Endothelial cell of umbilical vein (primary cell): ENCODE results near the gene PLA2G6. TPM values are rescaled to one million over a fixed set of nuclear protein-coding genes. Genes with fewer than 3 reads are reported as not detected.

Experiments
- Bru-seq: library from RNA; stranded (reverse); fragments of 400-500 nt; gene quantifications from one replicate; lab custom pipeline; 2021; lab: Mats Ljungman, UMichigan
- BruChase-seq, 2 experiments: library from RNA; stranded (reverse); fragments of 400-500 nt; gene quantifications; one replicate each; lab custom pipeline; 2021; lab: Mats Ljungman, UMichigan
- BruUV-seq: library from RNA; stranded (reverse); fragments of 400-500 nt; replicated peaks from 2 replicates; lab custom pipeline; 2021; lab: Mats Ljungman, UMichigan
- CTCF ChIA-PET: fragments of 300-600, 350-600 bp; sonication (Branson Sonifier 250); formaldehyde crosslinking; loops from one replicate; lab custom pipeline; 2021; ENCODE audit warnings: antibody characterized with exemption, inconsistent platforms; lab: Charles Lee
- POLR2A ChIA-PET: fragments of 300-600, 350-600 bp; sonication (Branson Sonifier 250); formaldehyde crosslinking; loops from one replicate; lab custom pipeline; 2021; ENCODE audit warnings: antibody characterized with exemption, inconsistent platforms; lab: Charles Lee
- DNase-seq: peaks from one replicate; pipeline ENCODE4 v3.0.0-alpha.2; 2011; ENCODE audit warnings: low read depth, low spot score
- FAIRE-seq: peaks from 2 replicates; lab custom pipeline; 2011; peaks lifted over from hg19 to GRCh38; lab: Jason Lieb, UNC
- H2AFZ ChIP-seq: 2 replicates; pipeline ENCODE4 v1.6.0; 2012; ENCODE audit warnings: low read depth, low read length, control low read depth, inconsistent platforms
- H3K27ac ChIP-seq: 2 replicates; pipeline ENCODE4 v1.5.1; 2011; ENCODE audit warnings: low read depth, mild to moderate bottlenecking, control low read depth, low read length, moderate library complexity; ENCODE audit not compliant: insufficient read depth
- H3K27me3 ChIP-seq, 2 experiments: 2 replicates each; pipeline versions ENCODE4 v1.6.0 to v1.6.1; 2011; ENCODE audit warnings: low read length in 2 of 2, mixed read lengths in 1 of 2; ENCODE audit not compliant: control insufficient read depth in 2 of 2, insufficient read depth in 2 of 2
- H3K36me3 ChIP-seq, 2 experiments: 2 replicates in 1 of 2; 3 replicates in 1 of 2; pipeline ENCODE4 v1.5.1; 2011; ENCODE audit warnings: low read length in 2 of 2, mild to moderate bottlenecking in 1 of 2, moderate library complexity in 1 of 2; ENCODE audit not compliant: control insufficient read depth in 2 of 2, insufficient read depth in 2 of 2; ENCODE audit errors: extremely low read depth in 1 of 2
- H3K4me1 ChIP-seq: 3 replicates; pipeline ENCODE4 v1.5.1; 2011; ENCODE audit warnings: mild to moderate bottlenecking, low read length; ENCODE audit not compliant: control insufficient read depth, insufficient read depth; ENCODE audit errors: extremely low read depth
- H3K4me2 ChIP-seq: 2 replicates; pipeline ENCODE4 v1.6.1; 2011; ENCODE audit warnings: low read length, control low read depth, mixed read lengths; ENCODE audit not compliant: insufficient read depth
- H3K4me3 ChIP-seq, 3 experiments: fragments of 200-600 bp in 1 of 3; sonication (generic), shearing (Covaris generic) in 1 of 3; replicated peaks in 1 of 3; 2 replicates each; pipeline ENCODE4 v1.5.1; 2011 to 2016; ENCODE audit warnings: control low read depth in 3 of 3, low read length in 3 of 3, mild to moderate bottlenecking in 2 of 3, inconsistent platforms in 1 of 3, low read depth in 1 of 3, moderate library complexity in 1 of 3; ENCODE audit not compliant: insufficient read depth in 1 of 3
- H3K79me2 ChIP-seq: 2 replicates; pipeline ENCODE4 v1.6.0; 2012; ENCODE audit warnings: low read length, inconsistent platforms; ENCODE audit not compliant: control insufficient read depth, insufficient read depth
- H3K9ac ChIP-seq: replicated peaks from 2 replicates; pipeline ENCODE3; 2011; ENCODE audit warnings: low read length, control low read depth; ENCODE audit not compliant: insufficient read depth; ENCODE audit errors: extremely low read depth
- H3K9me1 ChIP-seq: replicated peaks from 3 replicates; pipeline ENCODE4 v1.6.0; 2011; ENCODE audit warnings: mild to moderate bottlenecking, low read length; ENCODE audit not compliant: control insufficient read depth, insufficient read depth; ENCODE audit errors: extremely low read depth
- H3K9me3 ChIP-seq: replicated peaks from 2 replicates; pipeline ENCODE4 v1.5.1; 2012; ENCODE audit warnings: low read length, inconsistent platforms; ENCODE audit not compliant: control insufficient read depth, insufficient read depth
- H4K20me1 ChIP-seq: replicated peaks from 2 replicates; pipeline ENCODE3; 2011; ENCODE audit warnings: mild to moderate bottlenecking, low read length; ENCODE audit not compliant: control insufficient read depth, insufficient read depth; ENCODE audit errors: extremely low read depth
- EZH2 ChIP-seq: IDR thresholded peaks from 2 replicates; pipeline ENCODE4 v1.6.1; 2012; ENCODE audit warnings: borderline replicate concordance, low read depth, mild to moderate bottlenecking, moderate library complexity, low read length, inconsistent platforms; ENCODE audit not compliant: severe bottlenecking
- FOS ChIP-seq: IDR thresholded peaks from 2 replicates; pipeline ENCODE4 v1.6.1; 2011; ENCODE audit warnings: mild to moderate bottlenecking, low read length, moderate library complexity, borderline replicate concordance; ENCODE audit not compliant: insufficient read depth
- GATA2 ChIP-seq: IDR thresholded peaks from 2 replicates; pipeline ENCODE4 v1.7.0; 2011; ENCODE audit warnings: low read depth, mild to moderate bottlenecking, moderate library complexity, mixed read lengths, low read length; ENCODE audit not compliant: insufficient read length, insufficient read depth
- JUN ChIP-seq: IDR thresholded peaks from 2 replicates; pipeline ENCODE4 v1.6.1; 2011; ENCODE audit warnings: borderline replicate concordance, low read depth; ENCODE audit not compliant: insufficient read length, insufficient read depth
- MAX ChIP-seq: IDR thresholded peaks from 2 replicates; pipeline ENCODE4 v1.6.1; 2011; ENCODE audit not compliant: insufficient read depth, insufficient read length
- MYC ChIP-seq: IDR thresholded peaks from one replicate; pipeline ENCODE4 v1.6.1; 2011; ENCODE audit warnings: mild to moderate bottlenecking, low read depth, low read length
- POLR2A ChIP-seq: IDR thresholded peaks from 2 replicates; pipeline ENCODE4 v1.6.1; 2012; ENCODE audit warnings: low read depth, mild to moderate bottlenecking, control low read depth, low read length
- POLR2AphosphoS5 ChIP-seq: IDR thresholded peaks from 2 replicates; pipeline ENCODE4 v1.6.1; 2012; ENCODE audit warnings: low read depth, mild to moderate bottlenecking, control low read depth, low read length, moderate library complexity; ENCODE audit not compliant: insufficient read depth
- dilution Hi-C: fragments of 300-500 bp; cut with MboI; formaldehyde crosslinking; loops from one replicate; pipeline ENCODE4 v1.15.0; 2019; ENCODE audit warnings: low sequenced_read_pairs; ENCODE audit not compliant: extremely low pct_ligation_motif_present
- intact Hi-C: fragments of 100-400 bp; cut with micrococcal nuclease; formaldehyde crosslinking; loops from one replicate; pipeline ENCODE4 v1.10.0; 2022
- long read RNA-seq: library from polyadenylated mRNA; stranded (forward); transcript quantifications from one replicate; pipeline ENCODE4 v2.0.0, GENCODE V29; 2021
- polyA minus RNA-seq, 3 experiments: library from RNA; depleted of rRNA, polyadenylated mRNA; stranded (reverse); fragments of >200 nt; gene quantifications; 1 replicate in 1 of 3; 2 replicates in 2 of 3; pipeline ENCODE4 v1.2.3, GENCODE V29; 2011
- polyA plus RNA-seq, 4 experiments: library from polyadenylated mRNA; depleted of rRNA in 3 of 4; stranded (reverse) in 3 of 4; unstranded in 1 of 4; fragments of >200 nt; gene quantifications; 2 replicates each; pipeline versions ENCODE4 v1.2.1 to v1.2.3, GENCODE V29; 2011 to 2012; ENCODE audit warnings: missing spikeins in 1 of 4
- total RNA-seq: library from RNA; stranded (reverse); gene quantifications from 2 replicates; pipeline ENCODE4 v1.2.3, GENCODE V29; 2021
- TF ChIP-seq, protein P1 (sequence below), 2 donors: IDR thresholded peaks; 1 replicate in 1 of 2; 2 replicates in 1 of 2; pipeline ENCODE4 v1.5.1; 2011; ENCODE audit warnings: low read length in 2 of 2, mild to moderate bottlenecking in 2 of 2, moderate library complexity in 2 of 2, control low read depth in 1 of 2, inconsistent platforms in 1 of 2, low read depth in 1 of 2; ENCODE audit not compliant: insufficient read depth in 1 of 2; ENCODE audit errors: extremely low read depth in 1 of 2

PLA2G6 gene, protein sequence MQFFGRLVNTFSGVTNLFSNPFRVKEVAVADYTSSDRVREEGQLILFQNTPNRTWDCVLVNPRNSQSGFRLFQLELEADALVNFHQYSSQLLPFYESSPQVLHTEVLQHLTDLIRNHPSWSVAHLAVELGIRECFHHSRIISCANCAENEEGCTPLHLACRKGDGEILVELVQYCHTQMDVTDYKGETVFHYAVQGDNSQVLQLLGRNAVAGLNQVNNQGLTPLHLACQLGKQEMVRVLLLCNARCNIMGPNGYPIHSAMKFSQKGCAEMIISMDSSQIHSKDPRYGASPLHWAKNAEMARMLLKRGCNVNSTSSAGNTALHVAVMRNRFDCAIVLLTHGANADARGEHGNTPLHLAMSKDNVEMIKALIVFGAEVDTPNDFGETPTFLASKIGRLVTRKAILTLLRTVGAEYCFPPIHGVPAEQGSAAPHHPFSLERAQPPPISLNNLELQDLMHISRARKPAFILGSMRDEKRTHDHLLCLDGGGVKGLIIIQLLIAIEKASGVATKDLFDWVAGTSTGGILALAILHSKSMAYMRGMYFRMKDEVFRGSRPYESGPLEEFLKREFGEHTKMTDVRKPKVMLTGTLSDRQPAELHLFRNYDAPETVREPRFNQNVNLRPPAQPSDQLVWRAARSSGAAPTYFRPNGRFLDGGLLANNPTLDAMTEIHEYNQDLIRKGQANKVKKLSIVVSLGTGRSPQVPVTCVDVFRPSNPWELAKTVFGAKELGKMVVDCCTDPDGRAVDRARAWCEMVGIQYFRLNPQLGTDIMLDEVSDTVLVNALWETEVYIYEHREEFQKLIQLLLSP
- total RNA-seq (10.3 and 11.1 TPM in 2 replicates), polyA plus RNA-seq (6.6 and 9.9 TPM in 2 replicates), polyA minus RNA-seq (16.0 and 17.4 TPM in 2 replicates), Bru-seq, nascent RNA (percentile 31 among the genes with signal in this experiment), BruChase-seq, experiment 1, labeled RNA remaining after a 6-hour chase (percentile 31 among the genes with signal in this experiment), BruChase-seq, experiment 2, labeled RNA remaining after a 2-hour chase (percentile 31 among the genes with signal in this experiment)
- polyA plus RNA-seq (2011; cell fraction: cytosol; rRNA removed): 1.8 and 3.7 TPM in 2 replicates
- polyA plus RNA-seq (2011; cell fraction: nucleus; rRNA removed): 62.1 and 69.2 TPM in 2 replicates
- 2.9 and 4.7 TPM in 2 replicates for polyA plus RNA-seq (2012)
- polyA minus RNA-seq (2011; cell fraction: cytosol; rRNA and poly(A)+ RNA removed): 7.0 TPM
- 19.5 and 21.1 TPM in 2 replicates for polyA minus RNA-seq (2011; cell fraction: nucleus; rRNA and poly(A)+ RNA removed)
- long read RNA-seq, partial matches to known transcripts: 0 of 4 reads
- long read RNA-seq, other reads (novel, unspliced or antisense): 4 of 4 reads

DNA sequence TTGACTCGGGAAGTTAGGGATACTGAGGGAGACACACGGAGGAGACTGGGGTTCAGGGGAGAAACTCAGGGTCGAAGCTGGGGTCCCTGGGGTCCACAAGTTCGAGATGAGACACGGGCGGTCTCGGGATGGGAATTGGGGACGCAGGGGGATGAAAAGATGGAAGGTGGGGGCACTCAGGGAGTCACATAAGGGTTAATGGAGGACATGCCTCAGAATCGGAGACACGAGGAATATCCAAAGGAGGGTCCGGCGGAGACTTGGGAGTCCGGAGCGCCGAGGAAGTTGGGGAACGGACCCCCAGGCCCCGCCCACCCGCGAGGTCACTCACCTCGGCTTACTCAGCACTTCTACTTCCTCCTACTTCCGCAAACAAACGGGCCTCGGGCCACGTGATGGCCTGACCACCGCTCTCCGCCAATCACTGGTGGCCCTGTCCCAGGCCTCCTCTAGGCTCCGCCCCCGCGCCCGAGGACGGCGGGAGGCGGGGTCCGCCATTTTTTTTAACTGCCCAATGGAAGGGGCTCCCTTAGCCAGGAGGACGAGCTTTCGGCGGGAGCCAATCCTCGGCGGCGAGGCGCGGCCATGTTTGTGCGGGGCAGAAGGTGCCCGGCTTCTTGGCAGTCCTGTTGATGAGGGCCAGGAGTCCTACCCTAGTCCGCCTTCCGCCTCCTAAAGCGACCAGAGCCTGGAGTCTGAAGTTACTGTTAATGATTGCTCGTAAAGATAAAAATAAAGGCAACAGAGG is at the start of gene PLA2G6:
Gene PLA2G6 (minus strand): TSS at position 378 of the 748 bp plus-strand sequence. CDS start 12,404 bp downstream, outside the sequence.
- DNase-seq (peak; percentile 100), FAIRE-seq (peak; percentile 93)
- Histone ChIP-seq H3K79me2 (no peaks in the 10 kb centered on the region), H2AFZ (peak within 1 kb of the TSS; percentile 58), H3K9me3 (no peaks in the 10 kb centered on the region), H3K27ac (peak within 1 kb of the TSS; percentile 93), H3K4me1 (peaks cover 44% of the 10 kb centered on the region), H4K20me1 (no peaks in the 10 kb centered on the region), H3K36me3 (no peaks in the 10 kb centered on the region), H3K27me3 (no peaks in the 10 kb centered on the region), H3K4me3 (peak within 1 kb of the TSS in 2 of 3 experiments; percentile 5 to 28), H3K4me2 (peak within 1 kb of the TSS; percentile 62), H3K9ac (peak within 1 kb of the TSS; percentile 83), H3K9me1 (no peaks in the 10 kb centered on the region)
- no peak for TF ChIP-seq JUN
- no peak for TF ChIP-seq FOS
- TF ChIP-seq GATA2: no peak
- TF ChIP-seq, protein P1, sequence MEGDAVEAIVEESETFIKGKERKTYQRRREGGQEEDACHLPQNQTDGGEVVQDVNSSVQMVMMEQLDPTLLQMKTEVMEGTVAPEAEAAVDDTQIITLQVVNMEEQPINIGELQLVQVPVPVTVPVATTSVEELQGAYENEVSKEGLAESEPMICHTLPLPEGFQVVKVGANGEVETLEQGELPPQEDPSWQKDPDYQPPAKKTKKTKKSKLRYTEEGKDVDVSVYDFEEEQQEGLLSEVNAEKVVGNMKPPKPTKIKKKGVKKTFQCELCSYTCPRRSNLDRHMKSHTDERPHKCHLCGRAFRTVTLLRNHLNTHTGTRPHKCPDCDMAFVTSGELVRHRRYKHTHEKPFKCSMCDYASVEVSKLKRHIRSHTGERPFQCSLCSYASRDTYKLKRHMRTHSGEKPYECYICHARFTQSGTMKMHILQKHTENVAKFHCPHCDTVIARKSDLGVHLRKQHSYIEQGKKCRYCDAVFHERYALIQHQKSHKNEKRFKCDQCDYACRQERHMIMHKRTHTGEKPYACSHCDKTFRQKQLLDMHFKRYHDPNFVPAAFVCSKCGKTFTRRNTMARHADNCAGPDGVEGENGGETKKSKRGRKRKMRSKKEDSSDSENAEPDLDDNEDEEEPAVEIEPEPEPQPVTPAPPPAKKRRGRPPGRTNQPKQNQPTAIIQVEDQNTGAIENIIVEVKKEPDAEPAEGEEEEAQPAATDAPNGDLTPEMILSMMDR (IDR thresholded peaks at IDR 0.05; ENCODE audit: extremely low read depth in 1 of 2, insufficient read depth in 1 of 2, low read depth in 1 of 2, low read length in 2 of 2): no peak
- TF ChIP-seq POLR2A: peak; percentile 64
- no peak for TF ChIP-seq MYC
- TF ChIP-seq POLR2AphosphoS5: peak; percentile 72
- no peak for TF ChIP-seq EZH2
- TF ChIP-seq MAX: peak; percentile 96
- ChIA-PET CTCF (interaction anchor here (1.0 to 1.3 kb wide), 7 partner anchors 10 to 129 kb away, joined by 3 to 8 read pairs (median 4); no protein-coding TSS in a partner anchor), POLR2A (interaction anchor here (1.0 kb wide), 2 partner anchors 15 to 20 kb away, joined by 3 to 4 read pairs; partner anchors contain the start of gene MAFF)
- dilution Hi-C loops: no loop called here
- intact Hi-C loops: loop anchor here (1.0 kb wide), 2 partner anchors 9 to 20 kb away; partner anchors contain the start of gene MAFF
- BruUV-seq: no TSS peak
